Liver (tissue), 9 donors: Measurements from ENCODE around the gene ZNF57. TPM values are rescaled to one million over a fixed set of nuclear protein-coding genes. Genes with fewer than 3 reads are reported as not detected.
A peak's percentile ranks its signal among the peaks of the same experiment; 100 is the strongest.

Experiments
- DNase-seq: peaks from one replicate; pipeline ENCODE4 v3.0.0-alpha.2; 2017; ENCODE audit warnings: low spot score
- H3K27ac ChIP-seq, 2 donors: one replicate each; pipeline ENCODE4 v1.7.0; 2013; ENCODE audit warnings: inconsistent platforms in 2 of 2, low read length in 2 of 2, control low read depth in 1 of 2, low read depth in 1 of 2, mild to moderate bottlenecking in 1 of 2
- H3K27me3 ChIP-seq, 4 donors: one replicate each; pipeline versions ENCODE4 v1.6.1 to v1.7.0; 2013; ENCODE audit warnings: low read length in 3 of 4, inconsistent platforms in 1 of 4, mild to moderate bottlenecking in 1 of 4, moderate library complexity in 1 of 4; ENCODE audit not compliant: control insufficient read depth in 4 of 4, insufficient read depth in 4 of 4
- H3K36me3 ChIP-seq, 4 donors: one replicate each; pipeline versions ENCODE4 v1.6.1 to v1.7.0; 2013; ENCODE audit warnings: low read length in 3 of 4, mild to moderate bottlenecking in 3 of 4, low read depth in 1 of 4, moderate library complexity in 1 of 4; ENCODE audit not compliant: control insufficient read depth in 4 of 4, insufficient read depth in 3 of 4
- H3K4me1 ChIP-seq, 4 donors: one replicate each; pipeline versions ENCODE4 v1.6.1 to v1.7.0; 2013; ENCODE audit warnings: low read length in 3 of 4, mild to moderate bottlenecking in 3 of 4, moderate library complexity in 1 of 4; ENCODE audit not compliant: control insufficient read depth in 4 of 4, insufficient read depth in 4 of 4
- H3K4me3 ChIP-seq, 3 donors: one replicate each; pipeline versions ENCODE4 v1.6.1 to v1.7.0; 2013; ENCODE audit warnings: low read length in 3 of 3, control low read depth in 1 of 3, low read depth in 1 of 3, mild to moderate bottlenecking in 1 of 3
- H3K9ac ChIP-seq, 2 donors: one replicate each; pipeline ENCODE4 v1.7.0; 2013; ENCODE audit warnings: low read length in 2 of 2, mild to moderate bottlenecking in 2 of 2, moderate library complexity in 2 of 2, control low read depth in 1 of 2, low read depth in 1 of 2
- H3K9me3 ChIP-seq, 4 donors: one replicate each; pipeline versions ENCODE4 v1.6.1 to v1.7.0; 2013; ENCODE audit warnings: low read length in 3 of 4; ENCODE audit not compliant: control insufficient read depth in 4 of 4
- EGR1 ChIP-seq, 2 donors: IDR thresholded peaks; 2 replicates each; pipeline ENCODE4 v1.6.1; 2016 to 2018; ENCODE audit warnings: antibody characterized with exemption in 2 of 2, low read depth in 2 of 2
- GABPA ChIP-seq, 2 donors: IDR thresholded peaks in 1 of 2; conservative IDR thresholded peaks in 1 of 2; 2 replicates each; pipeline ENCODE4 v1.6.1; 2016; ENCODE audit warnings: antibody characterized with exemption in 2 of 2, mild to moderate bottlenecking in 1 of 2, moderate library complexity in 1 of 2
- HNF4A ChIP-seq, 2 donors: conservative IDR thresholded peaks; 2 replicates each; pipeline ENCODE4 v1.6.1; 2016; ENCODE audit warnings: antibody characterized with exemption in 2 of 2, mild to moderate bottlenecking in 2 of 2
- HNF4G ChIP-seq: IDR thresholded peaks from 2 replicates; pipeline ENCODE4 v1.6.1; 2016; ENCODE audit warnings: antibody characterized with exemption
- NR2F2 ChIP-seq: IDR thresholded peaks from 2 replicates; pipeline ENCODE4 v1.6.1; 2016; ENCODE audit warnings: antibody characterized with exemption
- RXRA ChIP-seq, 2 donors: IDR thresholded peaks; 2 replicates each; pipeline ENCODE4 v1.6.1; 2017 to 2018; ENCODE audit warnings: antibody characterized with exemption in 2 of 2, mild to moderate bottlenecking in 1 of 2
- SP1 ChIP-seq: IDR thresholded peaks from 2 replicates; pipeline ENCODE4 v1.6.1; 2018; ENCODE audit warnings: antibody characterized with exemption, mild to moderate bottlenecking
- TAF1 ChIP-seq: conservative IDR thresholded peaks from 2 replicates; pipeline ENCODE4 v1.6.1; 2016; ENCODE audit warnings: antibody characterized with exemption, mild to moderate bottlenecking
- ZBTB33 ChIP-seq: IDR thresholded peaks from 2 replicates; pipeline ENCODE4 v1.6.1; 2016; ENCODE audit warnings: antibody characterized with exemption
- WGBS: extraction: QIAGEN DNeasy Blood & Tissue Kit; methylation state at CpG from one replicate; pipeline ENCODE4 v1.1.7; 2013; 5-methylcytosine and 5-hydroxymethylcytosine counted together
- polyA plus RNA-seq, 2 donors: library from polyadenylated mRNA; stranded (reverse) in 1 of 2; unstranded in 1 of 2; fragments of 200-250 nt in 1 of 2; fragments of >200 nt in 1 of 2; fragmentation: Nextera tagmentation in 1 of 2; extraction: Ambion mirVana in 1 of 2; gene quantifications; one replicate each; pipeline versions ENCODE4 v1.2.1 to v1.2.3, GENCODE V29; 2013 to 2015
- total RNA-seq, 2 donors: library from RNA; depleted of rRNA; stranded (reverse); fragments of >200 nt; gene quantifications; one replicate each; pipeline ENCODE4 v1.2.3, GENCODE V29; 2014
- TF ChIP-seq, protein P1 (sequence below): fragments of 150-350 bp; IDR thresholded peaks from 2 replicates; pipeline ENCODE4 v1.5.1; 2017; ENCODE audit warnings: improper control_type of control experiment, low read depth, low read length; ENCODE audit not compliant: missing input control
- donor health status: healthy.
- donor health status: healthy.
- donor health status: healthy.
- donor health status: healthy.
- donor health status: healthy.

ZNF57 gene
- total and polyA plus RNA-seq, 4 donors: 1.3 to 2.8 (median 1.8) TPM

DNA sequence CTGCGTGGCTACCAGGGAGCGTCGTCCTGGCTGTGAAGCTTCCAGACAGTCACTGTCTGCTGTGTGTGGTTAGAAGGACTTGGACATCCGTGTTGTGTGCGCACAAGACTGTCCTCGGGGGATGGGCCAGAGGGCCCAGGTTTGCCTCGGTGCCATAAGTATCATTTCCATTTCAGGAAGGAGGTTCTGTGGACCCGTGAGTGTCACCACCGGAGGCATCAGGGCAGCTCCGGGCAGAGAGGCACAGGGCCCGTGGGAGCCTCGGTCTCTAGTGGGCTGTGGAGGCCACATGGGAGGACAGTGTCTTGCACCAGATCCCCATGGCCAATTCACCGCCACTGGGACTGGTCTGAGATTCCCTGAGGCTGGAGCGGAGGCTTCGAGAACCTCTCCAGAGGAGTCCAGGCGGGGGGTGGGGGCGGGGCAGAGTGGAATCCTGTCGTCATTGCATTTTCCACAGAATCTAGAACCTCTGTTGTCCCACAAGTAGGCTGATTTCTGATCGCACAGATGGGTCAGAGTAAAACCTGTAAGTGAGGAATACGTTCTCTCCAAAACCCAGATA, 6.0 kb downstream of the ZNF57 start (continued):
- TF ChIP-seq TAF1: no peak

GRCh38 chr19:2912306-2912705, 11.6 kb downstream of the ZNF57 start:
- WGBS: 94% methylated on average over 5 of the region's 5 CpGs
- TF ChIP-seq RXRA (IDR thresholded peaks at IDR 0.05) (no peak), NR2F2 (no peak), HNF4G (no peak), ZBTB33 (no peak), GABPA (IDR thresholded peaks at IDR 0.05 in 1 of 2, conservative IDR thresholded peaks at IDR 0.05 in 1 of 2) (no peak), SP1 (no peak)
- no peak for DNase-seq

GRCh38 chr19:2917275-2918184, 16.8 kb downstream of the ZNF57 start:
- H3K36me3 ChIP-seq: peaks cover 15 to 39% (median 29%) of the 10 kb centered on the region in 4 donors

More at GRCh38 chr19:2912306-2912705, 11.6 kb downstream of the ZNF57 start:
- H3K9ac ChIP-seq: no peak overlapping the region
- H3K36me3 ChIP-seq: peaks cover 8 to 32% (median 16%) of the 10 kb centered on the region in 4 donors
- H3K27ac ChIP-seq: no peak overlapping the region
- peaks cover 6 to 14% (median 8%) of the 10 kb centered on the region in 4 donors for H3K9me3 ChIP-seq
- no peaks in the 10 kb centered on the region for H3K27me3 ChIP-seq
- H3K4me3 ChIP-seq: peak overlapping the region in 1 of 3 donors; percentile 12
- no peaks in the 10 kb centered on the region for H3K4me1 ChIP-seq

More at GRCh38 chr19:2917275-2918184, 16.8 kb downstream of the ZNF57 start:
- H3K27ac ChIP-seq: no peak overlapping the region
- peaks cover 14 to 23% (median 20%) of the 10 kb centered on the region in 4 donors for H3K9me3 ChIP-seq
- H3K4me1 ChIP-seq: no peaks in the 10 kb centered on the region
- WGBS: 97% methylated on average over 16 of the region's 16 CpGs
- no peak overlapping the region for H3K9ac ChIP-seq
- peak overlapping the region in 2 of 3 donors; percentile 13 to 73 for H3K4me3 ChIP-seq
- no peak for TF ChIP-seq GABPA (IDR thresholded peaks at IDR 0.05 in 1 of 2, conservative IDR thresholded peaks at IDR 0.05 in 1 of 2)
- TF ChIP-seq, protein P1, sequence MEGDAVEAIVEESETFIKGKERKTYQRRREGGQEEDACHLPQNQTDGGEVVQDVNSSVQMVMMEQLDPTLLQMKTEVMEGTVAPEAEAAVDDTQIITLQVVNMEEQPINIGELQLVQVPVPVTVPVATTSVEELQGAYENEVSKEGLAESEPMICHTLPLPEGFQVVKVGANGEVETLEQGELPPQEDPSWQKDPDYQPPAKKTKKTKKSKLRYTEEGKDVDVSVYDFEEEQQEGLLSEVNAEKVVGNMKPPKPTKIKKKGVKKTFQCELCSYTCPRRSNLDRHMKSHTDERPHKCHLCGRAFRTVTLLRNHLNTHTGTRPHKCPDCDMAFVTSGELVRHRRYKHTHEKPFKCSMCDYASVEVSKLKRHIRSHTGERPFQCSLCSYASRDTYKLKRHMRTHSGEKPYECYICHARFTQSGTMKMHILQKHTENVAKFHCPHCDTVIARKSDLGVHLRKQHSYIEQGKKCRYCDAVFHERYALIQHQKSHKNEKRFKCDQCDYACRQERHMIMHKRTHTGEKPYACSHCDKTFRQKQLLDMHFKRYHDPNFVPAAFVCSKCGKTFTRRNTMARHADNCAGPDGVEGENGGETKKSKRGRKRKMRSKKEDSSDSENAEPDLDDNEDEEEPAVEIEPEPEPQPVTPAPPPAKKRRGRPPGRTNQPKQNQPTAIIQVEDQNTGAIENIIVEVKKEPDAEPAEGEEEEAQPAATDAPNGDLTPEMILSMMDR: no peak
- no peak for TF ChIP-seq EGR1 (IDR thresholded peaks at IDR 0.05; ENCODE audit: low read depth in 2 of 2)
- no peak for TF ChIP-seq HNF4A (conservative IDR thresholded peaks at IDR 0.05)
- TF ChIP-seq RXRA (IDR thresholded peaks at IDR 0.05): no peak
- TF ChIP-seq ZBTB33: no peak
- TF ChIP-seq TAF1: no peak
- H3K27me3 ChIP-seq: no peaks in the 10 kb centered on the region
- no peak for DNase-seq
